H1 (cell line): Measurements from ENCODE around the gene CAPN7. TPM values are rescaled to one million over a fixed set of nuclear protein-coding genes. Genes with fewer than 3 reads are reported as not detected.

Experiments used
- BRCA1 ChIP-seq: IDR thresholded peaks from 2 replicates; pipeline ENCODE4 v1.6.1; 2012; ENCODE audit warnings: low read depth, low read length, improper control_type of control experiment
- CBX5 ChIP-seq: fragments of 300-800, 300-1000 bp; sonication (generic); IDR thresholded peaks from 2 replicates; pipeline ENCODE4 v1.7.1; 2016; ENCODE audit warnings: antibody characterized with exemption, low read length, low read depth
- CREB1 ChIP-seq: IDR thresholded peaks from 2 replicates; pipeline ENCODE4 v1.6.1; 2012; ENCODE audit warnings: inconsistent platforms
- EP300 ChIP-seq, 2 experiments: IDR thresholded peaks; 1 replicate in 1 of 2; 2 replicates in 1 of 2; pipeline ENCODE4 v1.6.1; 2011 to 2012; ENCODE audit warnings: low read depth in 2 of 2, low read length in 2 of 2, mild to moderate bottlenecking in 2 of 2, borderline replicate concordance in 1 of 2, inconsistent platforms in 1 of 2, moderate library complexity in 1 of 2
- GTF2F1 ChIP-seq: IDR thresholded peaks from 2 replicates; pipeline ENCODE4 v1.6.1; 2012; ENCODE audit warnings: low read depth, low read length, improper control_type of control experiment, borderline replicate concordance
- JUN ChIP-seq: IDR thresholded peaks from 2 replicates; pipeline ENCODE4 v1.6.1; 2011; ENCODE audit warnings: low read depth, mild to moderate bottlenecking, improper control_type of control experiment, low read length
- MAFK ChIP-seq: IDR thresholded peaks from 2 replicates; pipeline ENCODE4 v1.6.1; 2012; ENCODE audit warnings: low read depth, mild to moderate bottlenecking, improper control_type of control experiment, low read length
- polyA plus RNA-seq, 7 experiments: library from polyadenylated mRNA; depleted of rRNA in 3 of 7; stranded (reverse) in 5 of 7; unstranded in 2 of 7; fragments of >200 nt in 5 of 7; fragments of 200-250 nt in 2 of 7; gene quantifications; 1 replicate in 5 of 7; 2 replicates in 1 of 7; 4 replicates in 1 of 7; pipeline versions ENCODE4 v1.2.1 to v1.2.3, GENCODE V29; 2011 to 2013; ENCODE audit warnings: missing spikeins in 2 of 7, mixed read lengths in 2 of 7
- total RNA-seq: library from RNA; stranded (reverse); fragmentation: NEBNext Ultra II Directional; extraction: Animal tissue kit (Norgen Biotek cat#: 25700); gene quantifications from 2 replicates; pipeline ENCODE4 v1.2.1, GENCODE V29; 2021
- TF ChIP-seq, protein P1 (sequence below), 3 experiments: IDR thresholded peaks; 1 replicate in 2 of 3; 2 replicates in 1 of 3; pipeline versions ENCODE4 v1.5.1 to v1.6.1; 2011; ENCODE audit warnings: low read length in 3 of 3, mild to moderate bottlenecking in 3 of 3, inconsistent platforms in 2 of 3, low read depth in 1 of 3, moderate library complexity in 1 of 3; ENCODE audit not compliant: insufficient read depth in 1 of 3; ENCODE audit errors: control extremely low read depth in 1 of 3

CAPN7 gene
- total and polyA plus RNA-seq, 2 of the 8 experiments (the other 6 are each of a cell fraction or from before 2014, with no cell fraction given): 5.3 to 13.2 TPM

DNA sequence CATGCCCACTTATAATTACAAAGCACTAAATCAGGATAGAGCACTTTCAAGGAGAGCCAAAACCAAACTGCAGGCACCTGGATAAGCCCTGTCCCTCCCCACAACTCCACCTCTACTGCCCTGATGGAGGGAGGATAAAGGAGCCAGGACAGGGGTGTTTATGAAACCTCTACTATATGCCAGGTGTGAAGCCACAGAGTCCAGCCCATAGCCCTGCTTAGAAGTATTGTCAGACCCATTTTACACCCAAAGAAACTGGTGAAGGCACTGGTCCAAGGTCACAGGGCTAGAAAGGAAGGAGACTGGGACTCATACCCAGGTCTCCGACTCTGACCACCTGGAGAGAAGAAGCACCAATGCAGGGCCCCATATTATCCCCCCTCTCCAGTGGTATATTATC lies 77.7 kb downstream of the CAPN7 start (continued):
- TF ChIP-seq, protein P1, sequence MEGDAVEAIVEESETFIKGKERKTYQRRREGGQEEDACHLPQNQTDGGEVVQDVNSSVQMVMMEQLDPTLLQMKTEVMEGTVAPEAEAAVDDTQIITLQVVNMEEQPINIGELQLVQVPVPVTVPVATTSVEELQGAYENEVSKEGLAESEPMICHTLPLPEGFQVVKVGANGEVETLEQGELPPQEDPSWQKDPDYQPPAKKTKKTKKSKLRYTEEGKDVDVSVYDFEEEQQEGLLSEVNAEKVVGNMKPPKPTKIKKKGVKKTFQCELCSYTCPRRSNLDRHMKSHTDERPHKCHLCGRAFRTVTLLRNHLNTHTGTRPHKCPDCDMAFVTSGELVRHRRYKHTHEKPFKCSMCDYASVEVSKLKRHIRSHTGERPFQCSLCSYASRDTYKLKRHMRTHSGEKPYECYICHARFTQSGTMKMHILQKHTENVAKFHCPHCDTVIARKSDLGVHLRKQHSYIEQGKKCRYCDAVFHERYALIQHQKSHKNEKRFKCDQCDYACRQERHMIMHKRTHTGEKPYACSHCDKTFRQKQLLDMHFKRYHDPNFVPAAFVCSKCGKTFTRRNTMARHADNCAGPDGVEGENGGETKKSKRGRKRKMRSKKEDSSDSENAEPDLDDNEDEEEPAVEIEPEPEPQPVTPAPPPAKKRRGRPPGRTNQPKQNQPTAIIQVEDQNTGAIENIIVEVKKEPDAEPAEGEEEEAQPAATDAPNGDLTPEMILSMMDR (IDR thresholded peaks at IDR 0.05; ENCODE audit: control extremely low read depth in 1 of 3, insufficient read depth in 1 of 3, low read depth in 1 of 3, low read length in 3 of 3): no peak
- TF ChIP-seq JUN: no peak
- no peak for TF ChIP-seq CBX5
- TF ChIP-seq MAFK: no peak
- TF ChIP-seq EP300 (IDR thresholded peaks at IDR 0.05; ENCODE audit: borderline replicate concordance in 1 of 2, low read depth in 2 of 2, low read length in 2 of 2): no peak
- TF ChIP-seq BRCA1: no peak
- TF ChIP-seq GTF2F1: no peak
- TF ChIP-seq CREB1: no peak
- TF ChIP-seq, all 59 proteins: peak for 0
